ENCODE results near the gene CDC73. TPM values are rescaled to one million over a fixed set of nuclear protein-coding genes. Genes with fewer than 3 reads are reported as not detected.

Gene CDC73
- total and polyA plus RNA-seq, 9 of the 15 experiments (the other 6 are each of a cell fraction or from before 2014, with no cell fraction given): 19.0 to 61.7 (median 30.1) TPM

- peak; percentile 89 for TF ChIP-seq E2F1 (CRISPR knock-in tag; IDR thresholded peaks at IDR 0.05)
- no peak for TF ChIP-seq COPS2 (conservative IDR thresholded peaks at IDR 0.05)
- peak; percentile 4; the same call in 1 of the 2 replicates for TF ChIP-seq ATF4 (CRISPR knock-in tag; IDR thresholded peaks at IDR 0.05)
- 0 out of 2 replicates have a peak, but pooled peaks have one; percentile 50 for TF ChIP-seq HDGF (IDR thresholded peaks at IDR 0.05)
- TF ChIP-seq SFPQ (IDR thresholded peaks at IDR 0.05; ENCODE audit: low read depth, low read length): no peak
- TF ChIP-seq FOS (IDR thresholded peaks at IDR 0.05; ENCODE audit: extremely low read depth, insufficient read length): no peak
- no peak for TF ChIP-seq ZNF785 (CRISPR knock-in tag; IDR thresholded peaks at IDR 0.05)
- TF ChIP-seq ZBTB12 (CRISPR knock-in tag; IDR thresholded peaks at IDR 0.05): peak; percentile 38
- TF ChIP-seq CTBP1 (IDR thresholded peaks at IDR 0.05; ENCODE audit: borderline replicate concordance): peak; percentile 99
- no peak; the same call in none of the 2 replicates for TF ChIP-seq FOXM1 (IDR thresholded peaks at IDR 0.05; ENCODE audit: low read depth)
- peak; percentile 90 for TF ChIP-seq FOXM1 (CRISPR knock-in tag; IDR thresholded peaks at IDR 0.05; ENCODE audit: low read depth)
- TF ChIP-seq MXI1 (IDR thresholded peaks at IDR 0.05; ENCODE audit: low read depth, low read length): peak; percentile 81; the same call in 1 of the 2 replicates
- TF ChIP-seq HCFC1 (IDR thresholded peaks at IDR 0.05; ENCODE audit: low read depth, low read length): peak; percentile 72
- TF ChIP-seq CLOCK (CRISPR knock-in tag; IDR thresholded peaks at IDR 0.05; ENCODE audit: borderline replicate concordance): no peak
- no peak for TF ChIP-seq ZNF41 (CRISPR knock-in tag; conservative IDR thresholded peaks at IDR 0.05)
- no peak for TF ChIP-seq USF2 (CRISPR knock-in tag; IDR thresholded peaks at IDR 0.05)
These were observed at the start of gene CDC73 (continued) for GRCh38 chr1:193121616-193122593.
